Activated naive CD8-positive, alpha-beta T cell treated with anti-CD3 and anti-CD28 coated beads, Interleukin-2, amount 50 U/mL, for 24 hours (primary cell): ENCODE data around the gene ANK2.
"Not testable (repeated sequence)": the region's sequence is repeated elsewhere in the genome, so short reads cannot be mapped to it uniquely, and the experiment has no call there.

ENCODE experiments used
- ATAC-seq: fragments of 150-1000 bp; cut with Tn5 transposase; one replicate; pipeline ENCODE4 v1.10.0; 2021
- DNase-seq: peaks from one replicate; pipeline ENCODE4 v3.0.0; 2021
- H3K27ac Mint-ChIP-seq: one replicate; pipeline ENCODE4 v1.8.0; 2021; ENCODE audit warnings: mild to moderate bottlenecking, mixed read lengths
- H3K27me3 Mint-ChIP-seq: one replicate; pipeline ENCODE4 v1.8.0; 2021; ENCODE audit warnings: mixed read lengths
- H3K36me3 Mint-ChIP-seq: one replicate; pipeline ENCODE4 v1.8.0; 2021; ENCODE audit warnings: low read depth, mixed read lengths
- H3K4me1 Mint-ChIP-seq: one replicate; pipeline ENCODE4 v1.8.0; 2021; ENCODE audit warnings: mixed read lengths
- H3K4me3 Mint-ChIP-seq: one replicate; pipeline ENCODE4 v1.8.0; 2021; ENCODE audit warnings: mild to moderate bottlenecking, moderate library complexity, mixed read lengths
- H3K9me3 Mint-ChIP-seq: one replicate; pipeline ENCODE4 v1.8.0; 2021; ENCODE audit warnings: mixed read lengths

ANK2 gene

DNA sequence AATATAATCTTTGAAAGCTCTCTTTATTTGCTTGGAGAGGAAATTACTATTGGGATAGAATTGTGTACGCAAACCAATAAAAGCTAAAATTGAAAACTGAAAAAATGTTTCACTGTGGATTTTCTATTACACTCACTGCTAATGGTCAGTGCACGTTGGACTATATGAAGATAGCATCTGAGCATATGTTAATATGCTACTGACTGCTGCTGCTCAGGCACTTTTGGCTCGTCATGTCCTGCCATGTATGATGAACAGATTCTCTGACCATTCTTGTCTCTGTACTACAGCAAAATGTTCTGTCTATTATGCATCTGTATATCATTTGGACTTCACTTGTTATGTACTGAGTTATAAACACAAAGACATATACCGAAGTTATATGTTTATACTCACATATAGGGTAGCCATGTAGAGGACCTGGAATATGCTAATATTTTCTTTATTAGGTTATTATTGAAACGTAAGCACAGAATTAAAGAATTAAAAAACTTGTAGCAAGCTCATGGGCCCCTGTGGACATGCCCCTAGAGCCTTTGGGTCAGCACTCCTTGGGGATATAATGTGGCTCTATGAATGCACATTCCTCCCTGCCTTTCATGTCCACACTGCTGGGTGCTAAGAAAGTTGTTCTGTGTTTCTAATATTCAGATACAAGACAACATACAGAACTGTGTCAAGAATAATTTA, 120.8 kb downstream of the ANK2 start:
- peaks cover 3% of the 10 kb centered on the region for H3K27me3 Mint-ChIP-seq
- ATAC-seq (no peak), DNase-seq (no peak)
- H3K4me3 Mint-ChIP-seq: no peak overlapping the region
- no peaks in the 10 kb centered on the region for H3K4me1 Mint-ChIP-seq
- no peaks in the 10 kb centered on the region for H3K9me3 Mint-ChIP-seq
- H3K36me3 Mint-ChIP-seq: no peaks in the 10 kb centered on the region
- no peak overlapping the region for H3K27ac Mint-ChIP-seq

DNA sequence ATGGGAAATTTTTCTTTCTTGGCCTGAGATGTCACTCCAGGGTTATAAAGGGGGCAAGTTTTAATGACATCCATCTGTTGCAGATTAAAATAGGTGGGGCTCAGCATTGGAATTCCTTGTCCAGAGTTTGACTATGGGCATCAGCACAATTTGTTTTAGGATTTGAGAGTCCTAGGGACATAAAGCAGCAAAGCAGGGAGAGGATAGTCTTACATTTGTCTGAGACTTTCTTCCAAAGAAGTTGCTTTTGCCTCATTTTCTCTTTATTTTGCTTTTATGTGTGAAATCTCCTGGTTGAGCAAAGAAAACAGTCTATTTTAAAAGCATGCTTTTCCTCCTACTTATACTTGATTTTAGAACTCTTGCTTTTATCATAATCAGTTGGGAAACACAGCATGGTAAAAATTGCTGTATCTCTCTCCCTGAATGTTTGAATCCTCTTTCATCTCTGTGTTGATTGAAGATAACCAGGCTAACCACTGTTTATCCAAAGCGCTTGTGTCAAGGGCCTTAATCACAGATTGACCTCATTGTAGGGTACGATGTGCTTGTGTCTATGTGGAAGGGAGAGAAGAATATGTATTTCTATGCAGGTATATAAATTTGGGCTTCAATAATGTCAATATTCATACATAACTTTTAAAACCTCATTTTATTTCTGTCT, 121.5 kb downstream of the ANK2 start:
- no peak overlapping the region for H3K27ac Mint-ChIP-seq
- H3K4me1 Mint-ChIP-seq: no peaks in the 10 kb centered on the region

GRCh38 chr4:113173126-113173792, 123.8 kb downstream of the ANK2 start:
- ATAC-seq: no peak
- H3K27ac Mint-ChIP-seq: no peak overlapping the region
- H3K4me3 Mint-ChIP-seq: no peak overlapping the region

More for the DNA sequence above, 121.5 kb downstream of the ANK2 start:
- DNase-seq (no peak), ATAC-seq (no peak)
- Mint-ChIP-seq H3K36me3 (no peaks in the 10 kb centered on the region), H3K27me3 (peaks cover 5% of the 10 kb centered on the region), H3K9me3 (no peaks in the 10 kb centered on the region), H3K4me3 (no peak overlapping the region)

DNA sequence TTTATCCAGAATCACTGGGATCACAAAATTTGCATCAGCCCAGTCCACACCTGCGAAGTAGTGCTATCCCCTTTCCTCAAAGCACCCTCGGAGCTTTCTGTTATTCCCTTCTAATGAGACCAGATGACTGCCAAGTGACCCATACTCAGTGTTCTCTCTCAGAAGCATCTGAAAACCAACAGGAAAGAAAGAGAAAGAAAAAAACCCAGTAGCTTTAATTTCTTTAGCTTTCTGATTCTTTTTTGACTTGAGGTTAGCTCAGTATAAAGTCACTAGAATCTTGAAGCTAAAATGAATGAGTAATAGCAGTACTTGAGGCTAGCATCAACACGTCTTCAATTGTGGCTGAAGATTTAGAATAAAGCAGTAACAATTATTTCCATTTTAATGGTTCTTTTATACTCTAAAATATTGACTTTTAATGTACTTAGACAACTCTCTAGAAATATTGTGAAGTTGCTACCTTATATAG, 124.4 kb downstream of the ANK2 start:
- Mint-ChIP-seq H3K36me3 (no peaks in the 10 kb centered on the region), H3K4me1 (no peaks in the 10 kb centered on the region), H3K27me3 (peaks cover 5% of the 10 kb centered on the region), H3K9me3 (no peaks in the 10 kb centered on the region), H3K4me3 (no peak overlapping the region), H3K27ac (no peak overlapping the region)
- ATAC-seq (no peak), DNase-seq (no peak)

More at GRCh38 chr4:113173126-113173792, 123.8 kb downstream of the ANK2 start:
- H3K9me3 Mint-ChIP-seq: no peaks in the 10 kb centered on the region
- H3K36me3 Mint-ChIP-seq: no peaks in the 10 kb centered on the region
- DNase-seq: no peak
- no peaks in the 10 kb centered on the region for H3K4me1 Mint-ChIP-seq
- H3K27me3 Mint-ChIP-seq: peaks cover 5% of the 10 kb centered on the region

DNA sequence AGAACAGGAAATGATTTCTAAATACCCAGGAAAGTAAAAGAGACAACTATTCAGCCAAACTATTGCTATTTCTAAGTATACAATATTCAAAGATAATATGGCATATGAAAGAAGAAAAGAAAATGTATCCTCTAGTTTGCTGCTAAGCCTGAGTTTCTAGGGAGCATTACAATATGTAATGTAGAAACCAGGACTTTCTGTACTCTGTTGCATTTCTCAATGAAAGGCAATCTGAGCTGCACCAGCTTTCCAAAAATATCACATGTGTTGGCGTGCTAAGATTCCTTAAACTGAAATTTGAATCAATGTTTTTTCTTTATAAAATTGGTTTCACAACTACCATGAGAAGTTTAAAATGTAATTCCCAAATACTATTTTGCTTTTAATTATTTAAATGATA, 129.6 kb downstream of the ANK2 start:
- H3K36me3 Mint-ChIP-seq: no peaks in the 10 kb centered on the region
- no peak for DNase-seq

DNA sequence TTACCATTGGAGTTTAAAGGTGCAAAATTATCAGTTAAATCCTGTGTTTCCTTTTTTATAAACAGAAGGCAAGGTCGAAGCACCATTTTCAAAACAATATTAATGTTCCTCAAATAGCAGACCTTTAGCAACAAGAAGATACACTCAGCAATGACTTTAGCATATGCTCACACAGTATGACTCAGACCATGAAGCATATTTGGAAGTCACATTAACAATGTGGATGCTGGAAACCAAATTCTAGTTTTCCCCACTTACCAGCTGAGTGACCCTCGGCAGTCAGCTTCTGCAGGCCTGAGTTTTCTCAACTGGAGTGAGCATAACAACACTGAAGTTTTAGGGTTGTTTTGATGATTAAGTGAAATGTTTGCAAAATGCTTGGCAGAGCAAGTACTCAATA, 130.5 kb downstream of the ANK2 start:
- no peak overlapping the region for H3K27ac Mint-ChIP-seq
- H3K4me1 Mint-ChIP-seq: no peaks in the 10 kb centered on the region
- no peaks in the 10 kb centered on the region for H3K36me3 Mint-ChIP-seq
- peaks cover 2% of the 10 kb centered on the region for H3K27me3 Mint-ChIP-seq
- no peaks in the 10 kb centered on the region for H3K9me3 Mint-ChIP-seq
- ATAC-seq (no peak), DNase-seq (no peak)
- no peak overlapping the region for H3K4me3 Mint-ChIP-seq

More for the DNA sequence above, 129.6 kb downstream of the ANK2 start:
- Mint-ChIP-seq H3K9me3 (no peaks in the 10 kb centered on the region), H3K27ac (no peak overlapping the region), H3K4me3 (no peak overlapping the region), H3K27me3 (peaks cover 2% of the 10 kb centered on the region), H3K4me1 (no peaks in the 10 kb centered on the region)
- ATAC-seq: no peak

GRCh38 chr4:113181289-113182007, 132.0 kb downstream of the ANK2 start:
- ATAC-seq (no peak), DNase-seq (no peak)
- Mint-ChIP-seq H3K27ac (no peak overlapping the region), H3K9me3 (no peaks in the 10 kb centered on the region), H3K36me3 (no peaks in the 10 kb centered on the region), H3K4me1 (no peaks in the 10 kb centered on the region), H3K27me3 (no peaks in the 10 kb centered on the region), H3K4me3 (no peak overlapping the region)

GRCh38 chr4:113183032-113183605, 133.7 kb downstream of the ANK2 start:
- DNase-seq (no peak), ATAC-seq (no peak)
- Mint-ChIP-seq H3K27me3 (no peaks in the 10 kb centered on the region), H3K4me1 (no peaks in the 10 kb centered on the region), H3K27ac (no peak overlapping the region), H3K9me3 (no peaks in the 10 kb centered on the region), H3K4me3 (no peak overlapping the region), H3K36me3 (no peaks in the 10 kb centered on the region)

DNA sequence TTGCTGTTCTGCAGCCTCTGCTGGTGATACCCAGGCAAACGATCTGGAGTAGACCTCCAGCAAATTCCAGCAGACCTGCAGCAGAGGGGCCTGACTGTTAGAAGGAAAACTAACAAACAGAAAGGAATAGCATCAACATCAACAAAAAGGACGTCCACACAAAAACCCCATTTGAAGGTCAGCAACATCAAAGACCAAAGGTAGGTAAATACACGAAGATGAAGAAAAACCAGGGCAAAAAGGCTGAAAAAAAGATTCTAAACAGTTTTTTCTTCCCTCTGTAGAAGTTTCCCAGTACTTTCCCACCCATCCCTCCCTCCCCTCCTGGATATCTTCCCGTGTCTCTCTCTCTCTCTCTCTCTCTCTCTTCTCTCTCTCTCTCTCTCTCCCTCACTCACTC, 136.8 kb downstream of the ANK2 start:
- ATAC-seq, H3K4me1 Mint-ChIP-seq, H3K36me3 Mint-ChIP-seq, H3K9me3 Mint-ChIP-seq, DNase-seq, H3K4me3 Mint-ChIP-seq, H3K27ac Mint-ChIP-seq, H3K27me3 Mint-ChIP-seq: not testable (repeated sequence)

GRCh38 chr4:113186913-113187312, 137.5 kb downstream of the ANK2 start:
- no peaks in the 10 kb centered on the region for H3K9me3 Mint-ChIP-seq
- no peak overlapping the region for H3K27ac Mint-ChIP-seq
- no peak overlapping the region for H3K4me3 Mint-ChIP-seq
- ATAC-seq: no peak
- no peak for DNase-seq
- no peaks in the 10 kb centered on the region for H3K36me3 Mint-ChIP-seq
- H3K4me1 Mint-ChIP-seq: no peaks in the 10 kb centered on the region
- no peaks in the 10 kb centered on the region for H3K27me3 Mint-ChIP-seq

GRCh38 chr4:113187358-113187757, 137.9 kb downstream of the ANK2 start:
- ATAC-seq: no peak
- no peaks in the 10 kb centered on the region for H3K27me3 Mint-ChIP-seq
- H3K9me3 Mint-ChIP-seq: no peaks in the 10 kb centered on the region
- no peak overlapping the region for H3K27ac Mint-ChIP-seq
- H3K36me3 Mint-ChIP-seq: no peaks in the 10 kb centered on the region
- DNase-seq: no peak
- no peaks in the 10 kb centered on the region for H3K4me1 Mint-ChIP-seq
- no peak overlapping the region for H3K4me3 Mint-ChIP-seq

DNA sequence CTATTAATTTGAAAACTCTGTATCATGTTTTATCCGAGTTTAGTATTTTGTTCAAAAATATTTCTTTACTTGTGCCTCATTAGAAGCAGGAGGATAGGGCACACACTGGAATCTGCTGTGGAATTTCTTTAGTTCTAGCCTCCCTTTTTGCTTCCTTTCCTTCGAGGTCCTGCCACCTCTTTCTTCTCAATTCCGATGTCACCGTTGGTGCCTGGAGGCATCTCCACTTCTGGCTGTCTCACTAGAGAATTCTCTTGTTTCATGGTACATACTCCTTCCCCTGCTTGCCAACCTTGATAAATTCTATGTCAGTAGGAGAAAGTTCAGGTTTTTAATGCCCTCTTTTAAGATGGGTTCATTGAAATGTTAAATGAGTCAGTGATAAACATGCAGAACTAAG, 140.1 kb downstream of the ANK2 start:
- H3K4me1 Mint-ChIP-seq: no peaks in the 10 kb centered on the region

DNA sequence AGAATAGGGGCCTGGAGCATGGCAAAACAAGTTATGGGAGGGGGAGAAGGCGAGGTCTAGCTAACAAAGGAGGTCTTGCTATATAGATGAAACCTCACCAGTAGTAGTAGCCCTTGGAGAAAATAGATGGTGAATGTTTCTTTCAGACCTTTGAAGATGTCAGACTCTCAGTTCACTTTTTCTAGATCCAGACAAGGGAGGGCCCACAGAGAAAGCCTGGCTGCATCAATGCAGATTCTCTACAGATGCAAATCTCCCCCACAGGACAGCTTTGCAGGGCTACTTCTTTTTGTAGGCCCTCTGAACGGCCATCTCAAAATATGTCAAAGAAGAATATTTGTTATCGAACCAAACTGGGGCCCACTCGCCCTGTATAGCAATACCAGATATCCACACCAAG, 159.7 kb downstream of the ANK2 start:
- Mint-ChIP-seq H3K27me3 (no peaks in the 10 kb centered on the region), H3K36me3 (no peaks in the 10 kb centered on the region), H3K27ac (no peak overlapping the region), H3K4me3 (no peak overlapping the region), H3K4me1 (no peaks in the 10 kb centered on the region), H3K9me3 (peaks cover 3% of the 10 kb centered on the region)
- ATAC-seq (no peak), DNase-seq (no peak)

More for the DNA sequence above, 140.1 kb downstream of the ANK2 start:
- H3K27me3 Mint-ChIP-seq: no peaks in the 10 kb centered on the region
- ATAC-seq (no peak), DNase-seq (no peak)
- no peak overlapping the region for H3K27ac Mint-ChIP-seq
- H3K4me3 Mint-ChIP-seq: no peak overlapping the region
- H3K36me3 Mint-ChIP-seq: no peaks in the 10 kb centered on the region
- H3K9me3 Mint-ChIP-seq: no peaks in the 10 kb centered on the region

- ATAC-seq (no peak), DNase-seq (no peak)
- Mint-ChIP-seq H3K9me3 (peaks cover 3% of the 10 kb centered on the region), H3K27me3 (no peaks in the 10 kb centered on the region), H3K36me3 (no peaks in the 10 kb centered on the region), H3K4me1 (no peaks in the 10 kb centered on the region), H3K4me3 (no peak overlapping the region), H3K27ac (no peak overlapping the region)
These were observed 160.3 kb downstream of the ANK2 start for GRCh38 chr4:113209652-113210320.
